Progenitor cell of endocrine pancreas (in vitro differentiated cells): ENCODE results near the gene RABEP1. TPM values are rescaled to one million over a fixed set of nuclear protein-coding genes. Genes with fewer than 3 reads are reported as not detected.
A peak's percentile ranks its signal among the peaks of the same experiment; 100 is the strongest.

ENCODE experiments used
- DNase-seq: peaks from one replicate; pipeline ENCODE4 v3.0.0; 2021; ENCODE audit warnings: low spot score; ENCODE audit not compliant: unreplicated experiment
- H3K27ac Mint-ChIP-seq: 2 replicates; pipeline ENCODE4 v1.8.0; 2021; ENCODE audit warnings: mild to moderate bottlenecking, moderate library complexity, mixed read lengths
- H3K27me3 Mint-ChIP-seq: 2 replicates; pipeline ENCODE4 v1.8.0; 2021; ENCODE audit warnings: mixed read lengths
- H3K36me3 Mint-ChIP-seq: 2 replicates; pipeline ENCODE4 v1.8.0; 2022; ENCODE audit warnings: mixed read lengths; ENCODE audit not compliant: insufficient read depth
- H3K4me1 Mint-ChIP-seq: 2 replicates; pipeline ENCODE4 v1.8.0; 2021; ENCODE audit warnings: low read depth, mixed read lengths
- H3K4me3 Mint-ChIP-seq: 2 replicates; pipeline ENCODE4 v1.8.0; 2021; ENCODE audit warnings: low read depth, mild to moderate bottlenecking, moderate library complexity, mixed read lengths
- H3K9me3 Mint-ChIP-seq: 2 replicates; pipeline ENCODE4 v1.8.0; 2021; ENCODE audit warnings: low read depth, mixed read lengths
- CTCF ChIP-seq: fragments of 200-600 bp; sonication (generic); IDR thresholded peaks from one replicate; pipeline ENCODE4 v1.5.0; 2021; ENCODE audit warnings: antibody characterized with exemption, mild to moderate bottlenecking; ENCODE audit not compliant: unreplicated experiment
- total RNA-seq: library from RNA; stranded (reverse); gene quantifications from 2 replicates; pipeline ENCODE4 v1.2.1, GENCODE V29; 2021

RABEP1 gene
- total RNA-seq, 1 donor from 2014 or later, result 50.1 TPM

- H3K4me1 Mint-ChIP-seq, result peaks cover 22% of the 10 kb centered on the region
- TF ChIP-seq CTCF, result no peak
- no peak overlapping the region for H3K4me3 Mint-ChIP-seq
- H3K9me3 Mint-ChIP-seq, result no peaks in the 10 kb centered on the region
- DNase-seq, result no peak
- no peak overlapping the region for H3K27ac Mint-ChIP-seq
- H3K27me3 Mint-ChIP-seq, result peaks cover 4% of the 10 kb centered on the region
- H3K36me3 Mint-ChIP-seq, result peaks cover 35% of the 10 kb centered on the region
Measured at GRCh38 chr17:5364156-5364555, 82.1 kb downstream of the RABEP1 start.

- H3K36me3 Mint-ChIP-seq, result peaks cover 33% of the 10 kb centered on the region
- DNase-seq, result no peak
- H3K27ac Mint-ChIP-seq, result no peak overlapping the region
- H3K4me1 Mint-ChIP-seq, result peaks cover 22% of the 10 kb centered on the region
- no peak overlapping the region for H3K4me3 Mint-ChIP-seq
- no peak for TF ChIP-seq CTCF
- H3K9me3 Mint-ChIP-seq, result no peaks in the 10 kb centered on the region
- H3K27me3 Mint-ChIP-seq, result peaks cover 4% of the 10 kb centered on the region
Measured at GRCh38 chr17:5364696-5365095, 82.6 kb downstream of the RABEP1 start.

DNA sequence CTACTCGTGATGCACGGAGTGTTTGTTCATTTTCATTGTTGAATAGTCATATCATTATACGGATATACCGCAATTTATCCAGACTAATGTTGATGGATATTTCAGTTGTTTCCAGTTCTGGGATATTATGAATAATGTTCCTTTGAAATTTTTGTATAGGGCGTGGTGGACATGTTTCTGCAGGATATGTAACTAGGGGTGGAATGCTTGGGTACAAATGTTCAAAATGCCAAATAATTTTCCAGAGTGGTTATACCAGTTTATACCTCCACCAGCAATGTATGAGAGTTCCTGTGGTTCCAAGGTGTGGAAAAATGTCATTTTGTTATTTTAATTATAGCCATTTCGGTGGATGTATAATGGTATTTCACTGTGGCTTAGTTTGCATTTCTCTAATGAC, 83.7 kb downstream of the RABEP1 start:
- Mint-ChIP-seq H3K27me3 (no peaks in the 10 kb centered on the region), H3K36me3 (peaks cover 31% of the 10 kb centered on the region), H3K9me3 (no peaks in the 10 kb centered on the region), H3K27ac (no peak overlapping the region), H3K4me1 (peaks cover 20% of the 10 kb centered on the region), H3K4me3 (no peak overlapping the region)
- DNase-seq, result no peak
- no peak for TF ChIP-seq CTCF

- Mint-ChIP-seq H3K4me1 (no peaks in the 10 kb centered on the region), H3K27ac (peak overlapping the region; percentile 34), H3K9me3 (no peaks in the 10 kb centered on the region), H3K36me3 (peaks cover 26% of the 10 kb centered on the region), H3K4me3 (no peak overlapping the region), H3K27me3 (no peaks in the 10 kb centered on the region)
- no peak for DNase-seq
- no peak for TF ChIP-seq CTCF
Measured at GRCh38 chr17:5370411-5370810, 88.3 kb downstream of the RABEP1 start.

DNA sequence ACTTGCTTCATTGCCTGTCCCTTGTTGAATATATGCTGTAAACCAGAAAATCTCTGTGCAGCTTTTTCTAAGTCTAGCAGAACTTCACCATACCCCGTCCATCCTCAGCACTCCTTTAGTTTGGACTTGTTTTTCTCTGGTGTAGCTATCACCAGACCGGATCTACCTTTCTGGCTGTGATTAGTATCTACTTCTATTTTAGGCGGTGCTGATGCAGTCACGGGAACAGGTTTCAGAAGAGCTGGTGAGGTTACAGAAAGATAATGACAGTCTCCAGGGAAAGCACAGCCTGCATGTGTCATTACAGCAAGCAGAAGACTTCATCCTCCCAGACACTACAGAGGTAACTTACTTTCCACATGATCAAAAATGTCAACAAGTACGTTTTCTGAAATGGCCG, 91.0 kb downstream of the RABEP1 start:
- Mint-ChIP-seq H3K4me3 (no peak overlapping the region), H3K36me3 (peaks cover 28% of the 10 kb centered on the region), H3K4me1 (no peaks in the 10 kb centered on the region), H3K27me3 (no peaks in the 10 kb centered on the region), H3K9me3 (no peaks in the 10 kb centered on the region), H3K27ac (no peak overlapping the region)
- no peak for TF ChIP-seq CTCF
- no peak for DNase-seq
